Stimulated activated CD4-positive, alpha-beta T cell treated with anti-CD3 and anti-CD28 coated beads, Interleukin-4, amount 100 ng/mL, for 48 hours (primary cell): ENCODE measurements around the gene TAF11L10.
"Not testable (repeated sequence)": the region's sequence is repeated elsewhere in the genome, so short reads cannot be mapped to it uniquely, and the experiment has no call there.

Experiments used
- DNase-seq, 2 donors: peaks; one replicate each; pipeline ENCODE4 v3.0.0-alpha.2; 2020; ENCODE audit warnings: low read depth in 2 of 2

Gene TAF11L10

GRCh38 chr5:17597728-17598127 lies at the start of gene TAF11L10:
Gene TAF11L10 (minus strand): TSS chr5:17597828.
- not testable (repeated sequence) for DNase-seq

GRCh38 chr5:17634160-17634559 lies 36.5 kb upstream of the TAF11L10 start, which contains the start of gene TAF11L14:
Gene TAF11L14 (plus strand): TSS chr5:17634460.
- DNase-seq = no peak

GRCh38 chr5:17631788-17632187 lies 34.2 kb upstream of the TAF11L10 start, which contains the start of gene TAF11L13:
Gene TAF11L13 (plus strand): TSS chr5:17632088.
- not testable (repeated sequence) for DNase-seq

- no peak for DNase-seq
Observed at GRCh38 chr5:17625686-17626085, 28.1 kb upstream of the TAF11L10 start.

DNA sequence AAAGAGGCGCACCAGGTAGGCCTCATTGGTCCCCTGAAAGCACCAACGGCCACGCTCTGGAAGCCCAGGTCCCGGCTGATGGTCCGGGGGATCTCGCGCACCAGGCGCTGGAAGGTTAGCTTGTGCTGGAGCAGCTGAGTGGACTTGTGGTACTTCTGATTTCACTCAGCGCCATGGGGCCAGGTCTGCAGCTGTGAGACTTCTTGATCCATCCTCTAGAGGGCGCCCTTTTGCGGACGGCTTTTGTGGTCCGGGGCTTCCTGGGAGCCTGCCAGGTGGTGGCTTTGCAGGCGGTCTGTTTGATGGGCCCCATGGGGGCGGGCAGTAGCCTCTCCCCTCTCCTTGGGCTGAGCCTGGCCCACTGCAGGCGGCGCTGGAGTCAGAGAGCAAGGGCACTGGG lies 23.0 kb upstream of the TAF11L10 start:
- no peak for DNase-seq

GRCh38 chr5:17619354-17619753 lies 21.7 kb upstream of the TAF11L10 start:
- DNase-seq = no peak

DNA sequence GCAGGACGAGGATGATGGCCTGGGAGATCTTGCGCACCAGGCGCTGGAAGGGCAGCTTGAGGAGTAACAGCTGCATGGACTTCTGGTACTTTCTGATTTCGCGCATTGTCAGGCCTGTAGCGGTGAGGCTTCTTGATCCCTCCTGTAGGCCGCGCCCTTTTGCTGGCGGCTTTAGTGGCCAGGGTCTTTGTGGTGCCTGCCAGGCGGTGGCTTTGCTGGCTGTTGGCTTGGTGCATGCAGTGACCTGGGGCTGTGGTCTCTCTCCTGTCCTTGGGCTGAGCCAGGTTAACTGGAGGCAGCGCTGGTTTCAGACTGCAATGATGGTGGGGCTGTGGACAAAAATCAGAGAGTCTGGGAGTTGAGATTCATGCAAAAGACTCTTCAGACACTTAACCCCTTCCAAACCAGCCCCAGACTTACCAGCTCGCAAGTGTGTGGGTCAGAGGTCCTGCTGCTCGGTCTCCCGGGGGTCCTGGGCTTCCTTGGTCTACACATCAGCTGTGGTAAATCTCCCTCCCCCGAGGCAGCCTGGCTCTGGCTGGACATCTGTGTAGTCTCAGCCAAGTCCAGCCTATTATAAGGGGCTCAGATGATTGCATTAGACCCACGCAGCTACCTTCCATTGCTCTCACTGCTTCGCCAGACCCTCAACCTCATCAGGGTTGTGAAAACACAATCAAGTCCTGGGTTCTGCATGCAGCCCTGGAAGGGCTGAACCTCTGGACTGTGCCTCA lies 17.4 kb upstream of the TAF11L10 start:
- DNase-seq = no peak

DNA sequence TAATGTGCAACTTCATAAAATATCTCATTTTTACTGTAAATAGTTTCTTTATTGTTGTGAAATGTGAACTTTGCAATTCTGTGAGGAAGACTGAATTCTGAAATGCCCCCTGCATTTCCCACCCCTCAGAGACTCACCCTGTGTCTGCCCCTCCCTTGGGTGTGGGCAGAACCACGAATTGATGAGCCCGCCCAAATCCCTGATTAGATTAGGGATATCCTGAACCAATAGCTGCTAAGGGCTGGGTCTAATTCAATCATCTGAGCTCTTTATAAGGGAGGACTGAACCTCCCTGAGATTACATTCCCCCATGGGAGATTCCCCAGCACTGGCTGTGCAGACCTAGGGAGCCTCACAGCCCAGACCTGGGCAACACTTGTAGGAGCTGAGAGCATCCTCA lies 12.5 kb upstream of the TAF11L10 start, which contains the start of gene TAF11L12:
Gene TAF11L12, plus strand, starts transcription at position 301 of the 400 bp plus-strand sequence.
- DNase-seq = not testable (repeated sequence)

- DNase-seq = not testable (repeated sequence)
Observed at GRCh38 chr5:17607461-17607860, 9.8 kb upstream of the TAF11L10 start.

GRCh38 chr5:17604951-17605350 lies 7.3 kb upstream of the TAF11L10 start:
- no peak for DNase-seq

- DNase-seq = not testable (repeated sequence)
Observed at GRCh38 chr5:17603880-17604279, 6.3 kb upstream of the TAF11L10 start, which contains the start of gene TAF11L11. Gene TAF11L11 (plus strand): TSS chr5:17604183.

GRCh38 chr5:17594255-17594654 lies 3.4 kb downstream of the TAF11L10 start, which contains the start of gene TAF11L9:
Gene TAF11L9 (minus strand): TSS chr5:17594394.
- DNase-seq = not testable (repeated sequence)

DNA sequence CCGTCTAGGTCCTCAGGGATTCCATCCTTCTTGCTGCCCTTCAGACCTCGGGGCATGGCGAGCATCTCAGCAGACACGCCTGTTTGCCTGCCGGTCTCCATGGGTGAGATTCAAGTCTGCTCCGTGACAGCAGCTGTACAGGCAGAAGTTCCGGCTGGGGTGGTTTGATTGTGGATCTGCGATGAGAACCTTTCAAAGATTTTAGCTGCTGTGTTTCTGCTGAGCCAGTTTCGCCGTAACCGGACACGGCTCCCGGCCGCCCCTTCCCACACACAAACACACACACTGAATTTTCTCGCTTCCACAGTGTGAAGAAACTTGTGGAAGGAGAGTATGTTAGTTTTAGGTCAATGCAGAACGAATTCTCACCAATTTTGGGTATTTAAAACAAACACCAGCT lies 6.8 kb downstream of the TAF11L10 start, which contains the start of gene TAF11L8:
Gene TAF11L8, minus strand, starts transcription at position 101 of the 400 bp plus-strand sequence.
- DNase-seq = not testable (repeated sequence)

- not testable (repeated sequence) for DNase-seq
Observed at GRCh38 chr5:17585658-17586057, 12.0 kb downstream of the TAF11L10 start, which contains the start of gene TAF11L7. Gene TAF11L7 (minus strand): TSS chr5:17585758.
